ENCODE measurements around the gene GABRA5.
"Not testable (repeated sequence)": the region's sequence is repeated elsewhere in the genome, so short reads cannot be mapped to it uniquely, and the experiment has no call there.

Gene GABRA5

DNA sequence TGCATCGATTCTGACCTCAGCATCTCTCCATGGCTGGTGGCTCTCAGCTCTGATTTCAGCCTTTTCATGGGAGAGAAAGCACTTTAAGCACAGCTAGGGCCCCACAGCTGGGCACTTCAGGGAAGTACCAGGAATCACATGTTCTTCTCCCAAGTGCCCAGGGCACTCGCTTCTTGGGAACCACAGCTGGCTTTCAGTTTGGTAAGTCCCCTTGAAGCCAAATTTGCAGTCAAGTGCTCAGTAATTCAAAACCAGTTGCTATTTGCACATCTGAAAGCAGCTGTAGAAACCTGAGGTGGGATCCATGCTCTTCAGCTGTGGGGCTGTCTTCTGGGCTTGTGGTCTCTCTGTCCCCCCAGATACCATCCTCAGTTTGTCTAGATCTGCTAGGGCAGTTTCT is 12.8 kb downstream of the GABRA5 start:
- DNase-seq = no peak

DNA sequence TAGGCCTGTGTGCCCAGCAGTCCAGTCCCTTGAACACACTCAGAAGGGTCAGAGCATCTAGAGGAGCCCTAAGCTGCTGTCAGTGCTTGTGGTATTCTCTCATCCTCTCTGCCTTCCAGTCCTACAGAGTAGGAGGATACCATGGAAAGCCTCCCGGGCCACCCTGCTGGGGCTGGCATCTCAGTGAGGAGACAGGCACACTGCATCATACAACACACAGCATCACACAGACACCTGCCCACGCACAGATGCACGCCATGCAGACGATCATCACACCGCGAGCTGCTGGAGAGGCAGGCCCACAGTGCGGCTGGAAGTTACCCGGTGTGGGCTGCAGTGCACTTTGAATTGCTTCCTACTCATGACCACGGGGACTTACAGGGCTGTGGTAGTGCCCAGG is 15.2 kb downstream of the GABRA5 start:
- no peak for DNase-seq

DNA sequence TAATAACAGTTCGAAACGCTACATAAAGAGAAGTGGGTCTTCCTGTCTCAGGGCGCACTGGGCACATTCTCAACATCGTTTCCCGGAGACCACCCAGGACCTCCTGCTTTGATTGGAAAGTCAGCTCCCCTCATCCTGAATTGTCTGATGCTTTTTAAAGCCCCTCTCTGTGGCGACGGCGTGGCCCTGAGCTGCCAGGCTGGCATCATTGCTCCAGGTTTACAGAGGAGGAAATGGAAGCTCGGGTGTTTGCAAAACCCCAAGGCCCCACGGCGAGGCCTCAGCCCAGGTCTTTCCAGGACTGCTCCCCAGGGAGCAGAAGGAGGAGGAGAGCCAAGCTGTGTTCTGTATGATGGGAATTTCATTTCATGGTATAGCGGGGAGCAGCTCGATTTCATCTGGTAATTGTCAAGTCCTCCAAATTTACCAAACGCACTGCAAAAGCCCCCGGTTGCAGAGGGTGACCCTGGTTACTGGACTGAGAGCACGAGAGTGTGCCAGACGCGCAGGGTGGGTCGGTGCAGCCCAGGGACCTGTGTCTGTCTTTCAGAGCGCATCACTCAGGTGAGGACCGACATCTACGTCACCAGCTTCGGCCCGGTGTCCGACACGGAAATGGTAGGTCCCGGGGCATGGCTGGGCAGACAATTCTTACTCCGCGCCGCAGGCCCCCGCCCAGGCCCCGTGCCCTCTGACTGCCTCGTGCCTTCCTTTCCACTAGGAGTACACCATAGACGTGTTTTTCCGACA is 15.9 kb downstream of the GABRA5 start:
- DNase-seq = no peak

DNA sequence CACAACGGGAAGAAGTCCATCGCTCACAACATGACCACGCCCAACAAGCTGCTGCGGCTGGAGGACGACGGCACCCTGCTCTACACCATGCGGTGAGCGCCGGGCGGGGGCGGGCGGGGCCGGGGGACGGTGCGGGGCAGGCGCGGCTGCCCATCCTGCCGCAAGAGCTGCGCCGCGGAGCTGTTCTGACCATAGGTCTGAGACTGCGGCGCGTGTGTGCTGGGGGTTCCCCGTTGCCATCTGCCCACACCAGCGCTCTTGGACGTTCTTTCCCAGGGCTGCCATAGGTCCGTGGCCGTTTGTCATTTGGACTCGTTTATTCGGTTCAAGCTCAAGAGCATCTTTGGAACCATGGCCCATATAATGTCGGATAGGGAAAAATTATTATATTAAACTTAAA is 16.6 kb downstream of the GABRA5 start:
- DNase-seq = no peak

DNA sequence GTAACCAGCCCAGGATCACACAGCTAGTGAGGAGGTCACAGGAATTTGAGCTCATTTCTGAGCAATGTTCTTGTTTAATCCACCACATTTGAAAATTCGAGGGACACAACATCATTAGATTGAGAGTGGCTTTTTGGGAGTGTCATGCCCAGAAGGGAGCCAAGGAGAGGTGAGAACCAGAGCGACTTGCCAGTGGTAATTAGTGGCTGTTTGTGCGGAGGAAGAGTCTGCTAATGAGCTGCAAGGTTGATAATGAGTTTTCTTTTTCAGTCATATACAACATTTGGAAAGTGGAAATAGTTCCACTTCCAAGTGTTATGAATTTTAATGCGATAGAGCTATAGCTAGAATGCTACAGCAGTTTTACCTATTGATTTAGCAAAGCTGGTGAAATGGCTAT is 19.7 kb downstream of the GABRA5 start:
- DNase-seq = no peak

DNA sequence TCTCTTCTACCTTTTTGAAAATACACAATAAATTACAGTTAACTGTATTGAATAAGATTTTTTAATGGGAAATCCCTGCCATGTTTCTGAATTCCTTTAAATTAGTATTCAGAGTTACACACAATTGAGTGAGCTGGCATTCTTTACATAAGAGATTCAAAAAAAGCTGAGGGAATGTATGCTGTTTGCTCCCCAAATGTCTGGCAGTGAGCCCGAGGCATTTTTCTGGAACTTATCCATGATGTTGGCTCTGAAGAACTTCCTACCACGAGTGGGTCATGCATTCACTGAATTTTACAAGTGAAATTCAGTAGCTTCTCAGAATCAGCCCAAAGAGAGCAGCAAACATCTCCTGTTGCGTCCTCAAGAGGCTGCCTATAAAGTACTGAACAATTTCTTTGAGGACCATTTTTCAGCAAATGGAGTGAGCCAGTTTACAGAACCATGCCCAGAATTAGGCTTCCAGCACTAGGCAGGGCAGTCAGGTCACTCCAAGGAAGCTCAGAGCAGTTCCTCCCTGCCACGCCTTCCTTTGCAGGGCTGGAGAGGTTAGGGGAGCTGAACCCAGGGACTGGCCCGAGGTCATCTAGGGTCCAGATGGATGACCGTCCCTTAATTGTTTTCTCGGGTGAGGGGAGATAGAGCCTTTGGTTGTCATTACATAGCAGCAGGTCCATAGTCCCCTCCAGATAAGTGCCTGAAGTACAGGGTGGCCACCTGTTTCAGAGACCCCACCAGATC is 21.2 kb downstream of the GABRA5 start:
- DNase-seq = no peak

DNA sequence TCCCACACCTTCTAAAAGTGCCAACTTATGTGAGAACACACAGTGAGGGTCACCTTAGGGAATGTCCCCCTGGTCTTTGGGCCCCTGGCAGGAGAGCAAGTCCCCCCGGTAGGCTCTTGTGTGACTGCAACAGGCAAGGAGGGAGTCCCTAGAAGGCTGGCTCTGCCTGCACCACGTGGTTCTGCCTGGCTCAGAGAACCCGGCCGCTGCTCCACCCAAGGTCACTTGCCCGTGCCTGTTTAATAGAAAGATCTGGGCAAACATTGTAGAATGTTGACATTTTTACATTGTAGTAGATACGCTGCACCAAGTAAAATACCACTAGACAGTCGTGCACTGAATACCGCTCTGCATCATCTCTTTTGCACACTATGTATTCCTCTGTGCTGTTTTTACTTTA is 21.9 kb downstream of the GABRA5 start:
- DNase-seq = no peak

DNA sequence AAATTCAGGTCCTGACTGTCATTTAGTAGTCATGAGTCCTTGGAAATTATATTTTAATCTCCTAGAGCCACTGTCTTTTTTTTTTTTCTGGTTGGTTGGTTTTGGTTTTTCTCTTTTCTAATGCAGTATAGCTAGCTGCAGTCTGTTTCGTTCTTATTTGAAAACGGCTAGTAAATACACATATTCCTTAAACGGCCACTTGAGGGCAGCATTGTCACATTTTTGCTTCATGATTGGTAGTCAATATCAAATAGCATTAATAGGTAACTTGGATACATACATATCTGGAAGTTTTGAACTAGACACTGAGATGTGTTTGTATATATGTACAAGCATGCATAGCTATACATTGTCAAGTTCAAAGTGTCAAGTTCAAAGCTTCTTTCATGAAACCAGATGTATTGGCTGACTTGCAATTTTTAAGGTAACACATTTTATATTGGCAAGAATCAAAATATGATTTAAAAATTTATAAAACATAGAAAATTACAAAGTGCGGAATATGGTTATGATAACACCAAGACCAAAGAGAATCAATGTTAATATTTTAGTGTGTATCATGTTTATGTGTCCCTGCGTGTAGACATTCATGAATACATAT is 22.5 kb downstream of the GABRA5 start:
- no peak for DNase-seq

DNA sequence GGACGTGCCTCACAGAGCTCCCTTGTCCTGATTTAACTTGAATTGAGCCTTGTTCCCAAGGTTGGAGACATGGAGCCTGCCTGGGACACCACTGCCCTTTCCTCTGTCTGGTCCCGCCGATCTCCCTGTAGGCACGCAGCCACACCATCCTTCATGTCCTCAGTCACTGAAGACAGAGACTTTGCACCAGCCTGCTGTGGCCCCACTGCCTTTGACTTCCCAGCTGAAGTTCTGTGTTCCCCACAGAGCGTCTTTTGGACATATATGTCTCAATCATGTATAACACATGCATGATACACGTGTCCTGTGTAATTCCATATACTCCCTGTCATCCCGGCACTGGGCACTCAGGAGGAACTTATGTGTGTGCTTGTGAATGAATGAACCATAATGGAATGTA is 23.6 kb downstream of the GABRA5 start:
- DNase-seq = no peak

DNA sequence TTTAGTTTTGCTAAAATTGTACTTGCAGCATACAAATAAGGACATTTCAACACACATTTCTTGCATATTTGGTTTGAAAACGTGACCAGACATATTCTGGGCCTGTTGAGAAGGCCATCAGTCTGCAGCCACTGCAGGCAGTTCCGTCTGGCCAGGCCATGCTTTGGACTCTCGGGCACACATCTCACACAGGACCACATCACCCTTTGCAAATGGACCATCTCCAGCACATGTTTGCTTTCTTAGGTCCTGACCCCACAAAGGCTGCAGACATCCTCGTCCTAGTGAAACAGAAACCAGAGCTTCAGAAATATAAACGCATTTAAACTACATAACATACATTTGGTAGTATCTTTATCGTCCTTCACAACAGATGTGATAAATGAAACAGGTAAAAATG is 24.1 kb downstream of the GABRA5 start:
- DNase-seq = no peak

DNA sequence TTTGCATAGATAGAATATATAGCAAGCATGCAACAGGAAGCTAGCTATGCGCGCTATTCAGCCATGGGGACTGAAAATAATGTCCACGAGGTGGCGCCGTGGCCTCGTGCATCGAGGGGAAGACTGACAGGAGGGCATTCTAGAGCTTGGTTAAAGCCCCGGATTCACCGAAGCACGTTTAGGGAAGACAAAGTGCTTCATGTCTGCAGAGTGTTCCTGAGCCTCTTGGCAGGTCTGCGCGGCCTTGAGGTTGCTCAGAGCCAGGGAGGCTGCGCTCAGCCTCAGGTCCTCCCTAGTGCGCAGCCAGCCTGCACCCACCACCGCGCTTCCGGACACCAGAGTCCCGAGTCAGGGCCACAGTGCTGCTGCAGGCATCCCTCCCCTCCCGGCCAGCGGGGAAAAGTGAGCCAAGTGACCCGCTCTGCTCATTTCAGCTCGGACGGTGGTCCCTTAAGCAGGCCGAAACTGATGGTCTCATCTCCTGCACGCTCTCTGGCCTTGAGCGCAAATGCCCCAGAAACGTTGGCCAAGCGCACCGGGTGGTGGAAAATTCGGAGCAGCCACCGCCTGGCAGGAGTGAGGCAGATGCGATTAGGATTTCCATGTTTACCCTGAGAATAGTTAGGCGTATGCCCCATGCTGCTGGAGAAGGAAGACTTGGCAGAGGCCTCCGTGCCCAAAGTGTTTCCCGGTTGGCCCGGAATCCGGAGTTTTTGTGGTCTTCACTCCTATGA is 24.8 kb downstream of the GABRA5 start:
- no peak for DNase-seq

DNA sequence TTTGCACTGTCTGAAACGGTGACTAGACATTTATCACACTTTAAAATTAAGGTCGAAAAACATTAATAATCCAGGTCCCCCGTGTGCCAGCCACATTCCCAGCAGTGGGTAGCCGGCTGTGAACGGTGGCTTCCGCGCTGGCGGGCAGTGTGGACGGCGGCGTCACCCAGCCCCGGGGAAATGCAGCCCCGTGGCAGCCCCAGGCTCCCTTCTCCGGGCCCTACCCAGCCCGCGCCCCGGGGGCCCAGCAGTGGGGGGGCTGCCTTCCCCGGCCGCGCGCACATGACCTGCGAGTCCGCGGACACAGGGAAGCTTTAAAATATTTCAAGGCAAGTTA is 25.3 kb downstream of the GABRA5 start:
- DNase-seq = no peak

DNA sequence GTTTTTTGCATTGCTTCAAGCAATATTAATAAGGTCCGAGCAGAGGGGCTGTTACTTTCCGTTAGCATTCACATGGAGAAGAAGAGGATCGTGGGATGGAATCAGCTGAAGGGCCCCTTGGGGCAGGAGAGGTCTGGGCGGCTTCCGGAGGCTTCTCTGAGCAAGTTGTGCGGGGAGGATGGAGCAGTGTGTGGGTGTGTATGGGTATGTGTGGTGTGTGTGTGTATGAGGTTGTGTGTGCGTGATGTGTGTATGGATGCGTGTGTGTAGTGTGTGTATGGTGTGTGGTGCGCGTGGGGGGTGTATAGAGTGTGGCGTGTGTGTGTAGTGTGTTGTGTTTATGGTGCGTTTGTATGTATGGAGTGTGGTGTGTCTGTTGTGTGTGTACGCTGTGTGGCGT is 25.8 kb downstream of the GABRA5 start:
- no peak for DNase-seq

DNA sequence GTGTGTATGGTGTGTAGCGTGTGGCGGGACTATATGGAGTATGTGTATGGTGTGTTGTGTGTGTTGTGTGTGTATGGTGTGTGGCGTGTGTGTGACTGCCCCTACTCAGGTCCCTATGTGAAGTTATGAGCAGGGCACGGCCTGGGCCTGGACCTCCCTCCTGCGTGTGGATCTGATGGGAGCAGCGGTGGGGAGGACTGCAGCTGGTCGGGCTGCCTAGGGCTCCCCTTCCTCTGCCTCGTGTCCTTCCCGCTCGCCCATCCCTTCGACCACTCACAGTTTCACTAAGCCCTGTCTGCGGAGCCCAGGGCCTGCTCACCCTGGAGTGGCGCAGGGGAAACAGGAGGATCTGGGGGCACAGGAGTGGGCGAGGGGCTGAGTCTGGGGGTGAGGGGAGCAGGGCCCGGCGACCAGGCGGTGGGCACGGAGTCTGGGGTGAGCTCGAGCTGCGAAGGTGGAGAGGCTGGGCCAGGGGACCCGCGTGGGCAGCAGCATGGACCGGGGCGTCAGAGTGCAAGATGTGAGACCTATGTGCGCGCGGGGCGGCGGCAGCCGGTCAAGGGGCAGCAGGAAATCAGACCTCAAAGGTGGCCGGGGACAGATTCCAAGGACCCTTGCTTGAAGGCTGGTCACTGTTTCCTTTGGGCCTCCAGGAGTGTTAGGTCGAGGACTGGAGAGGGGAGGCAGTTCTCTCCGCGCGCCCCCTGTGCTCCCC is 26.6 kb downstream of the GABRA5 start:
- DNase-seq = no peak

DNA sequence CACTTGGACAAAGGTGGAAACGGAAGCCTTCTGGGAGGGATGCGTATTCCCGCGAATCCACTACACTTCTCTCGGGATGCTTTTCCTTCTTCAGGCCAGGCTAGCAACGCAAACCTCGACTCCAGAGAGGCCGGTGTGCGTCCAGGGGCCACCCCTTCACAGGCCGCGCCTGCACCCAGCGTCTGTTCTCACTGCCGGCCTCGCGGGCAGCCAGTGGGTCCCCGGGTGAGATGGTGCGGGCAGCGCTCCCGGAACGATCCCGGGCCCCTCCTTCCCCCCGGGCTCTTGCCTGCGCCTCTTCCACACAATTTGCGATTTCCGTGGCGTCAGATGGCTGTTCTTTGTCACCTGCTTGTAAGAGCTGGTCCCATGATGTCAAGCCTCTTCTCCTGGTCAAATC is 27.3 kb downstream of the GABRA5 start:
- DNase-seq = no peak

DNA sequence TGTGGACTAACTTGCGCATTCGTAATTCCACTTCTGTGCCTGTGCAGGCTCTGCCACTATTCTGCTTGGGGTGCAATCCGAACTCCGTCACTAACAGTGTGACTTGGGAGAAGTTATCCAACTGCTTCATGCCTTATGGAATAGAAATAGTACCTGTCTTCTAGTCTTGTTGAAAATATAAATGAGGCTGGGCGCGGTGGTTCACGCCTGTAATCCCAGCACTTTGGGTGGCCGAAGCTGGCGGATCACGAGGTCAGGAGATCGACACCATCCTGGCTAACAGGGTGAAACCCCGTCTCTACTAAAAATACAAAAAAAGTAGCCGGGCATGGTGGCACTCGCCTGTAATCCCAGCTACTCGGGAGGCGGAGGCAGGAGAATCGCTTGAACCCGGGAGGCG is 28.5 kb downstream of the GABRA5 start:
- not testable (repeated sequence) for DNase-seq

DNA sequence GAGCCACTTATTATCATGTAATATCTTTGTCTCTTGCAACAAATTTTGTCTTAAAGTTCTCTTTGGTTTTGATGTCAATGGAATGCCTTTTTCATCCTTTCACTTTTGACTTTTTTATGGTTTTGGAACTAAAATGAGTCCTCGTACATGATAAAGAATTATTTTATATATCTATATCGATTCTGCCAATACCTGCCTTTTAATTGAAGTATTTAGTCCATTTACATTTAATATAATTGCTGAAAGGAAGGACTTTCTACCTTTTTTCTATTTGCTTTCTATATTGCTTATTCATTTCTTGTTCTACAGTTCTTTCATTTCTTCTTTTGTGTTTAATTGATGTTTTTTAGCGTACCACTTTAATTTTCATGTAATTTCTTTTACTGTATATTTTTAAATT is 32.8 kb downstream of the GABRA5 start:
- DNase-seq = no peak

DNA sequence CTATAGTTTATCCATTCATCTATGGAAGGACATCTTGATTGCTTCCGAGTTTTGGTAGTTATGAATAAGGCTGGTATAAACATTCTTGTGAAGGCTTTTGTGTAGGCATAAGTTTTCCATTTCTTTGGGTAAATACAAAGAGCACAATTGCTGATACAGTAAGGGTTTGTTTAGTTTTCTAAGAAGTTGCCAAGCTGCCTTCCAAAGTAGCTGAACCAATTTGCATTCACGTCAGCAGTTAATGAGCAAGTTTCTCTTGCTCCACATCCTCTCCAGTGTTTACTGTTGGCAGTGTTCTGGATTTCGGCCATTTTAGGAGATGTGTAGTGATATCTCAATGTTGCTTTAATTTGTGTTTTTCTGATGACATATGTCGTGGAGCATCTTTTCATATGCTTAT is 34.2 kb downstream of the GABRA5 start:
- no peak for DNase-seq

DNA sequence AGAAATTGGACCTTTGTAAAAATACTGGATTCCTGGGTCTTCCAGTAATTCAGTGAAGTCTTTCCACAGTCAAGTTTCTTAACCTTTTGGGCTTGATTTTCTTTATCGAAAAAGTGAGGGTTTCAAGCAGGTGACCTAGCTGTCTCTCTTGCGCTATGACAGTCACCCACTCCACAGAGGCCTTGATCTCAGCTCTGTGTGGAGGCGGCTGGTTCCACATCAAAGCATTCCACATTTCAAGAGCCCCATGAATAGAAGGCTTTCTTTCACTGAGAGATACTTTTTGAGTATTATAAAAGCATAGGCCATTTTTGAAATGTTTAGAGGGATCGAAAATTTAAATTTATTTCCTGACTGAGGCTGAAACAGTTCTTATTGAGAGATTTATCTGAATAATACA is 43.9 kb downstream of the GABRA5 start:
- no peak for DNase-seq

DNA sequence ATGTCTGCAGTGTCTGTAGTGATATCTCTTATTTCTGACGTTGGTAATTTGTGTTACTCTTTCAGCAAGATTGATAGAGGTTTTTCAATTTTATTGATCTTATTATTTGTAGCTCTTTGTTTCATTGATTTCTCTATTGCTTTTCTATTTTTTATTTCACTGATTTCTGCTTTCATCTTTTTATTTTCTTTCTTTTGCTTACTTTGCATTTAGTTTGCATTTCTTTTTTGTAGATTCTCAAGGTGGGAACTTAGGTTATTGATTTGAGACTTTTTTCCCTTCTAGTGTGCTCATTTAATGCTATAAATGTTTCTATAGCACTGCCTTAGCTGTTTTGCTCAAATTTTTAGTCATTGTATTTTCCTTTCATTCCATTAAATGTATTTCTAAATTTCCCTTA is 54.6 kb downstream of the GABRA5 start:
- no peak for DNase-seq

DNA sequence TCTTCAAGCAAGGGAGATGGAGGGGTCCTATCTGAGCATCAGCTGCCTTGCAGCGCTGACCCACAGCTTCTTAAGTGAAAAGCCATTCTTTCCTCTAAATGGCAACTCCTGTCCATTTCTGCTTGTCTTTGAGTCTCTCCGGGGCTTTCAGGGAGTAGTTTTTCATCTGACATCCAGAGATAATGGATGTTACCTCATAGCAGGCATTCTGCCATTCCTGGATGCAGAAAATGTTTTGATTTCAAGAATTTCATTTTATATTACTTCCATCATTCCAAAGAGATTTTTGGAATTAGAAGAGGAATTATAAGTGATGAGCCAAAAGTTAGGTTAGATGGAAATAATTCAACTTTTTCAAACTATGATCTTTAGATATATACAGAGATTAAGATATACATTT is 59.2 kb downstream of the GABRA5 start:
- no peak for DNase-seq

DNA sequence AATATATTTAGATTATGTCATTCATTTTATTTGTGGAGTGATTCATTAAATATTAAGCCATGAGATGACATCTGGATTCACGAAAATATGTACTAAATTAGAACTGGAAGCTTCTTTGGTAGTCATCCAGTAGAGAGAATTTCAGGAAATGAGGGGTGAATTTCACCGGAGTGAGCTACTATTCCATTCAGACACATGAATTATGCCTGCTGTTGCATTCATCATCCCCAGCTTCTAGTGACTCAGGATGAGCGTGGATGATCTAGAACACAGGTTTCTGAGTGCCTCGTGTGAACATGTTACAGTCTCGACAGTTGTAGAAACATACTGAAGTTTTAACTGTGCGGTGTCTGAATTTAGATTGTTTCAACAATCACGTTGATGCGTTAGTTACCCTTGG is 61.2 kb downstream of the GABRA5 start:
- no peak for DNase-seq

DNA sequence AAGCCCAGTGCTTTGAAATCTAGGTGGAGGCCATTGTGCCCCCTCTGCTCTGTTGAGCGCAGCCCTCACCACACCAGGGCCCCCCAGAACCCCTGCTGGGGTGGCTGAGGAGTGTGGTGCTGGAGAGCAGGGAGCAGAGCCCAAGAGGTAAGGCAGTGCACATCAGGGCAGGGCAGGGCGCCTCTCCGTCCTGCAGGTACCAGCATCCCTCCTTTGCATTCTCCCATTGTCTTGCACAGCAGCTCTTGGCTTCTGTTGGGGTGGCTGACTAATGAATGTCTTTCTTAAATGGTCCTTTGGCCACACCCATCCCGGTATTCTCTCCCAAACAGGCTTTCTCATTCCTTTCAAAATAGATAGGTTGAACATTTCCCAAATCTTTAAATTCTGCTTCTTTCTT is 62.7 kb downstream of the GABRA5 start:
- no peak for DNase-seq

Data from effector CD8-positive, alpha-beta T cell (primary cell).